Left ventricle myocardium inferior (tissue), 1 donor: ENCODE data around the gene LGR6. TPM values are rescaled to one million over a fixed set of nuclear protein-coding genes. Genes with fewer than 3 reads are reported as not detected.

Source experiments
- DNase-seq: peaks from one replicate; pipeline ENCODE4 v3.0.0-alpha.2; 2020
- H3K27ac ChIP-seq: fragments of 200-600 bp; replicated peaks from 2 replicates; pipeline ENCODE4 v1.8.0; 2021
- H3K27me3 ChIP-seq: fragments of 200-600 bp; 2 replicates; pipeline ENCODE4 v1.8.0; 2021; ENCODE audit warnings: low read depth
- H3K36me3 ChIP-seq: fragments of 200-600 bp; 2 replicates; pipeline ENCODE4 v1.8.0; 2021
- H3K4me1 ChIP-seq: fragments of 200-600 bp; 2 replicates; pipeline ENCODE4 v1.8.0; 2021
- H3K4me3 ChIP-seq: fragments of 200-600 bp; 2 replicates; pipeline ENCODE4 v1.8.0; 2021; ENCODE audit warnings: mild to moderate bottlenecking, moderate library complexity
- H3K9me3 ChIP-seq: fragments of 200-600 bp; replicated peaks from 2 replicates; pipeline ENCODE4 v1.8.0; 2021
- intact Hi-C: fragments of 100-400 bp; cut with micrococcal nuclease; formaldehyde crosslinking; loops from one replicate; pipeline ENCODE4 v1.11.0; 2022
- total RNA-seq: library from RNA; stranded (reverse); fragmentation: NEBNext Ultra II Directional; extraction: Animal tissue kit (Norgen Biotek cat#: 25700); gene quantifications from one replicate; pipeline ENCODE4 v1.2.1, GENCODE V29; 2021
- TF ChIP-seq, protein P1 (sequence below): fragments of 200-600 bp; IDR thresholded peaks from 2 replicates; pipeline ENCODE4 v1.8.0; 2021; ENCODE audit warnings: antibody characterized with exemption, mild to moderate bottlenecking, borderline replicate concordance
- donor health status: DM: no; HTN: yes; CAD: no; lungs with severe emphysema.

The LGR6 gene
- total RNA-seq, 1 donor from 2014 or later, result 0.60 TPM

DNA sequence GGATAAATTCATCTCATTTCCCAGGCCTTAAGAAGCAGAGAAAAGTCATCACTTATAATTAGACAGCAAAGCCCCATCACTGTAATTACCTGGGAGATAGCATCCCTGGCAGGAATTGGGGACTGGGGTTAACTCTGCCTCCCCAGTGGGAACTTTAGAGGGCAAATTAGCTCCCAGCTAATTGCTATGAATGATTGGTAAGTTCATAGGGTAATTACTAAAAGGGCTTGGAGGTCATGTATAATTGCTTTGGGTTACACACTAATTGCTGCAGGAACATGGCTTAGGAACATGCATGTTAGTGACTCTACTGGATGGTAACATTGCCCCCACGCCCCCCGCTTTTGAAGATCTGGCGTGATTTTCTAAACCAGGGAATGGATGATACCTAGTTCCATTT is 83.3 kb downstream of the LGR6 start:
- no peaks in the 10 kb centered on the region for H3K9me3 ChIP-seq
- TF ChIP-seq, protein P1, sequence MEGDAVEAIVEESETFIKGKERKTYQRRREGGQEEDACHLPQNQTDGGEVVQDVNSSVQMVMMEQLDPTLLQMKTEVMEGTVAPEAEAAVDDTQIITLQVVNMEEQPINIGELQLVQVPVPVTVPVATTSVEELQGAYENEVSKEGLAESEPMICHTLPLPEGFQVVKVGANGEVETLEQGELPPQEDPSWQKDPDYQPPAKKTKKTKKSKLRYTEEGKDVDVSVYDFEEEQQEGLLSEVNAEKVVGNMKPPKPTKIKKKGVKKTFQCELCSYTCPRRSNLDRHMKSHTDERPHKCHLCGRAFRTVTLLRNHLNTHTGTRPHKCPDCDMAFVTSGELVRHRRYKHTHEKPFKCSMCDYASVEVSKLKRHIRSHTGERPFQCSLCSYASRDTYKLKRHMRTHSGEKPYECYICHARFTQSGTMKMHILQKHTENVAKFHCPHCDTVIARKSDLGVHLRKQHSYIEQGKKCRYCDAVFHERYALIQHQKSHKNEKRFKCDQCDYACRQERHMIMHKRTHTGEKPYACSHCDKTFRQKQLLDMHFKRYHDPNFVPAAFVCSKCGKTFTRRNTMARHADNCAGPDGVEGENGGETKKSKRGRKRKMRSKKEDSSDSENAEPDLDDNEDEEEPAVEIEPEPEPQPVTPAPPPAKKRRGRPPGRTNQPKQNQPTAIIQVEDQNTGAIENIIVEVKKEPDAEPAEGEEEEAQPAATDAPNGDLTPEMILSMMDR, result no peak

GRCh38 chr1:202278751-202279150 is 85.2 kb downstream of the LGR6 start:
- intact Hi-C loops, result no loop called here

More for the DNA sequence above, 83.3 kb downstream of the LGR6 start:
- H3K27me3 ChIP-seq, result no peaks in the 10 kb centered on the region
- H3K27ac ChIP-seq, result no peak overlapping the region
- H3K36me3 ChIP-seq, result no peaks in the 10 kb centered on the region
- intact Hi-C loops, result no loop called here
- no peak overlapping the region for H3K4me3 ChIP-seq
- H3K4me1 ChIP-seq, result no peaks in the 10 kb centered on the region
- no peak for DNase-seq

DNA sequence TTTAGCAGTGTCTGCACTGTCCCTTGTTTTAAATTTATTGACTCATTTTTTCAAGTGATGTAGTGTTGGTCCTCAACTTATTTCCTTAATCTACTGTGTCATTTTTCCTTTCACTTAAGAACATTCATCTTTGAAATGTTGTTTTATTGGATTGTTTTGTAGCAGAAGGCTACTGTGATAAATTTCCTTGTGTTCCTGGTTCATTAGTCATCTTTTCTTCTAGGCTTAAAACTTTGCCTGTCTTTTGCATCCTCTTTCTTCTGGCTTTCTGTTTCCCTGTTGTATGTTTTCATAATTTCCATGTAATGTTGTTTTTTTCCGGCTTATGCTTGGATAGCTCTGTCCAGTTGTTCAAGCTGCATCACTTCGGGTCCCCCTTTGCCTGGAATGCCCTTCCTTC is 86.2 kb downstream of the LGR6 start:
- no peak for DNase-seq
- TF ChIP-seq, protein P1, result no peak
- Histone ChIP-seq H3K4me3 (no peak overlapping the region), H3K27ac (no peak overlapping the region), H3K4me1 (peaks cover 8% of the 10 kb centered on the region), H3K9me3 (no peaks in the 10 kb centered on the region), H3K27me3 (no peaks in the 10 kb centered on the region), H3K36me3 (no peaks in the 10 kb centered on the region)
- intact Hi-C loops, result no loop called here

More at GRCh38 chr1:202278751-202279150, 85.2 kb downstream of the LGR6 start:
- no peaks in the 10 kb centered on the region for H3K9me3 ChIP-seq
- no peak overlapping the region for H3K4me3 ChIP-seq
- H3K27ac ChIP-seq, result no peak overlapping the region
- DNase-seq, result no peak
- no peaks in the 10 kb centered on the region for H3K4me1 ChIP-seq
- TF ChIP-seq, protein P1, result no peak
- H3K27me3 ChIP-seq, result no peaks in the 10 kb centered on the region
- H3K36me3 ChIP-seq, result no peaks in the 10 kb centered on the region

GRCh38 chr1:202280595-202280994 is 87.0 kb downstream of the LGR6 start:
- no peaks in the 10 kb centered on the region for H3K9me3 ChIP-seq
- no peak overlapping the region for H3K4me3 ChIP-seq
- TF ChIP-seq, protein P1, result no peak
- no peak overlapping the region for H3K27ac ChIP-seq
- no peaks in the 10 kb centered on the region for H3K36me3 ChIP-seq
- DNase-seq, result no peak
- intact Hi-C loops, result no loop called here
- H3K4me1 ChIP-seq, result peaks cover 10% of the 10 kb centered on the region
- H3K27me3 ChIP-seq, result no peaks in the 10 kb centered on the region

DNA sequence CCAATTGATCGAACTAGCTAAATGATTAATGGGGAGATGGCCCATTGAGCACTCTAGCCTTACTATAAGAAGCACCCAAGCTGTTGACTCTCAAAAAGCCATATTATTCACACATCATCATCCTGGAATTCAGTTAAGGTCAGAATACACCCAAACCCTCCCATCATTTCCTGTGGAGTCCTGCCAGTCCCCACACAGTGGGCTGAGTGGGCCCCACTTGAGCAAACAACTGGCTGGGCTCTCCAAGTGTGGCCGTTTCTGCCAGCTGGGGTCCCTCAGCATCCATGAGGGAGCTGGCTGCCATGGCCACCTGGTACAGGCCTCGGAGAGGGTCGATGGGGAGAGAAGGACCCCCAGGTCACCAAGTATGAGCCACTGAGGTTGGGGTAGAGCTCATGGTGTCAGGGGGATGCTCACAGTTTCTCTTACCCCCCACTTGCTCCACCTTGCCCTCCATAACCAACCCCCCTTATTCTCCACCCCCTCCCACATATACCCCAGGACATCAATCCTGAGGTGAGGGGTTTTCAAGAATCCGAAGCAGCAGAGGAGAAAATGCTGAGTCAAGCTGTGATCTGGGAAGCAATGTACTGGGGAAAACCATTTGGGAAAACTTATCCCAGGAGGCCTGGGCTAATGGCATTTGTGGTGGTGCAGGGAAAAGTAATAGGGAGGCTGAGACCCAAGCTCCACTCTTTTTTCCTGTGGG is 87.9 kb downstream of the LGR6 start:
- no peak overlapping the region for H3K27ac ChIP-seq
- no peaks in the 10 kb centered on the region for H3K36me3 ChIP-seq
- no peaks in the 10 kb centered on the region for H3K27me3 ChIP-seq
- H3K4me3 ChIP-seq, result no peak overlapping the region
- TF ChIP-seq, protein P1, result no peak
- H3K9me3 ChIP-seq, result no peaks in the 10 kb centered on the region
- intact Hi-C loops, result no loop called here
- H3K4me1 ChIP-seq, result peaks cover 16% of the 10 kb centered on the region
- no peak for DNase-seq
